Fibroblast of the aortic adventitia (primary cell): ENCODE results near the gene SERPING1. TPM values are rescaled to one million over a fixed set of nuclear protein-coding genes. Genes with fewer than 3 reads are reported as not detected.

ENCODE experiments used
- DNase-seq: peaks from one replicate; pipeline ENCODE4 v3.0.0-alpha.2; 2010; ENCODE audit warnings: low read depth
- H3K4me3 ChIP-seq: 2 replicates; pipeline ENCODE4 v1.5.1; 2011; ENCODE audit warnings: low read depth, mild to moderate bottlenecking, control low read depth, low read length, moderate library complexity
- CTCF ChIP-seq: IDR thresholded peaks from 2 replicates; pipeline ENCODE4 v1.5.1; 2011; ENCODE audit warnings: mild to moderate bottlenecking, low read length, control low read depth, inconsistent platforms; ENCODE audit not compliant: insufficient read depth
- total RNA-seq: library from RNA; depleted of rRNA; stranded (reverse); fragments of >200 nt; gene quantifications from 2 replicates; pipeline ENCODE4 v1.2.3, GENCODE V29; 2012; ENCODE audit warnings: low replicate concordance

Gene SERPING1
- total RNA-seq, 1 donor = 64.9 TPM

- no peak overlapping the region for H3K4me3 ChIP-seq
- TF ChIP-seq CTCF = no peak
- DNase-seq = no peak
Observed at GRCh38 chr11:57596266-57596885, 1.1 kb upstream of the SERPING1 start.

GRCh38 chr11:57597916-57598830, 688 bp downstream of the SERPING1 start:
- DNase-seq = peak; percentile 63
- no peak for TF ChIP-seq CTCF
- peak overlapping the region; percentile 66 for H3K4me3 ChIP-seq

GRCh38 chr11:57598831-57599155, 1.3 kb downstream of the SERPING1 start:
- no peak for TF ChIP-seq CTCF
- peak; percentile 56 for DNase-seq
- H3K4me3 ChIP-seq = peak overlapping the region; percentile 66

- no peak for TF ChIP-seq CTCF
- DNase-seq = peak; percentile 3
- peak overlapping the region; percentile 66 for H3K4me3 ChIP-seq
Observed at GRCh38 chr11:57599381-57599780, 1.9 kb downstream of the SERPING1 start.

- no peak overlapping the region for H3K4me3 ChIP-seq
- no peak for TF ChIP-seq CTCF
- DNase-seq = no peak
Observed at GRCh38 chr11:57601297-57601696, 3.8 kb downstream of the SERPING1 start.

- TF ChIP-seq CTCF = no peak
- no peak for DNase-seq
- H3K4me3 ChIP-seq = no peak overlapping the region
Observed at GRCh38 chr11:57604296-57605027, 7.0 kb downstream of the SERPING1 start.
